OCI-LY7 (cell line): ENCODE results near the gene WNT4. TPM values are rescaled to one million over a fixed set of nuclear protein-coding genes. Genes with fewer than 3 reads are reported as not detected.
A peak's percentile ranks its signal among the peaks of the same experiment; 100 is the strongest.

Experiments
- BruUV-seq: library from RNA; stranded (reverse); fragments of 400-500 nt; replicated peaks from 2 replicates; lab custom pipeline; 2021; lab: Mats Ljungman, UMichigan
- CTCF ChIA-PET: fragments of 300-600 bp; sonication (Branson Sonifier 250); formaldehyde crosslinking; loops from one replicate; lab custom pipeline; 2022; ENCODE audit warnings: antibody characterized with exemption; ENCODE audit not compliant: unreplicated experiment; lab: Charles Lee
- POLR2A ChIA-PET: fragments of 300-600 bp; sonication (Branson Sonifier 250); formaldehyde crosslinking; loops from one replicate; lab custom pipeline; 2022; ENCODE audit warnings: antibody characterized with exemption; lab: Charles Lee
- DNase-seq: peaks from one replicate; pipeline ENCODE4 v3.0.0-alpha.2; 2015; ENCODE audit warnings: low spot score
- H2AFZ ChIP-seq: fragments of 200-600 bp; sonication (generic), shearing (Covaris generic); 2 replicates; pipeline ENCODE4 v1.6.1; 2014; ENCODE audit warnings: mild to moderate bottlenecking, antibody characterized with exemption, low read length, moderate library complexity
- H3K27ac ChIP-seq: fragments of 200-600 bp; sonication (generic); 2 replicates; pipeline ENCODE4 v1.5.1; 2014; ENCODE audit warnings: mixed run types, low read depth, mild to moderate bottlenecking, moderate library complexity, low read length, inconsistent platforms; ENCODE audit not compliant: poor library complexity, severe bottlenecking
- H3K36me3 ChIP-seq: fragments of 200-600 bp; sonication (generic); 2 replicates; pipeline ENCODE4 v1.6.1; 2014; ENCODE audit warnings: mild to moderate bottlenecking, antibody characterized with exemption, low read length, moderate library complexity, mixed read lengths; ENCODE audit not compliant: insufficient read depth
- H3K4me1 ChIP-seq: fragments of 200-600 bp; sonication (generic); 2 replicates; pipeline ENCODE4 v1.5.1; 2014; ENCODE audit warnings: mild to moderate bottlenecking, low read length; ENCODE audit not compliant: insufficient read depth, poor library complexity, severe bottlenecking
- H3K4me2 ChIP-seq: fragments of 200-600 bp; sonication (generic); 2 replicates; pipeline ENCODE4 v1.6.1; 2014; ENCODE audit warnings: mild to moderate bottlenecking, low read length
- H3K4me3 ChIP-seq: fragments of 200-600 bp; sonication (generic); 2 replicates; pipeline ENCODE4 v1.5.1; 2014; ENCODE audit warnings: mild to moderate bottlenecking, low read depth, low read length; ENCODE audit not compliant: poor library complexity, severe bottlenecking
- H3K79me2 ChIP-seq: fragments of 200-600 bp; sonication (generic); 2 replicates; pipeline ENCODE4 v1.6.1; 2016; ENCODE audit warnings: low read depth, mild to moderate bottlenecking, low read length, moderate library complexity, mixed read lengths; ENCODE audit not compliant: insufficient read depth
- H3K9me2 ChIP-seq: fragments of 200-600 bp; sonication (generic); 2 replicates; pipeline ENCODE4 v1.6.1; 2016; ENCODE audit warnings: mild to moderate bottlenecking, low read length, mixed read lengths; ENCODE audit not compliant: insufficient read depth
- H3K9me3 ChIP-seq: fragments of 200-600 bp; sonication (generic); 2 replicates; pipeline ENCODE4 v1.6.1; 2014; ENCODE audit warnings: mild to moderate bottlenecking, mixed run types, low read length, mixed read lengths
- H4K20me1 ChIP-seq: fragments of 200-600 bp; sonication (generic); 2 replicates; pipeline ENCODE4 v1.6.1; 2014; ENCODE audit warnings: mild to moderate bottlenecking, antibody characterized with exemption, low read length, moderate library complexity, mixed read lengths; ENCODE audit not compliant: insufficient read depth
- EZH2phosphoT487 ChIP-seq: fragments of 200-600 bp; sonication (generic); IDR thresholded peaks from 2 replicates; pipeline ENCODE4 v1.6.1; 2018; ENCODE audit warnings: low read depth, borderline replicate concordance, mild to moderate bottlenecking, mixed run types, antibody characterized with exemption, low read length, moderate library complexity, mixed read lengths
- intact Hi-C: fragments of 100-400 bp; cut with micrococcal nuclease; formaldehyde crosslinking; loops from one replicate; pipeline ENCODE4 v1.10.0; 2022; ENCODE audit not compliant: unreplicated experiment
- total RNA-seq, 2 experiments: library from RNA; depleted of rRNA in 1 of 2; stranded (reverse); fragments of >200 nt in 1 of 2; shearing (Covaris generic) in 1 of 2; gene quantifications; 2 replicates each; pipeline ENCODE4 v1.2.3, GENCODE V29; 2014 to 2022
- TF ChIP-seq, protein P1 (sequence below): fragments of 200-600 bp; sonication (generic); conservative IDR thresholded peaks from 2 replicates; pipeline ENCODE4 v1.5.1; 2014; ENCODE audit warnings: mild to moderate bottlenecking, antibody characterized with exemption, low read length, moderate library complexity, mixed read lengths

WNT4 gene
- total RNA-seq, 2 experiments from 2014 or later, result not detected

DNA sequence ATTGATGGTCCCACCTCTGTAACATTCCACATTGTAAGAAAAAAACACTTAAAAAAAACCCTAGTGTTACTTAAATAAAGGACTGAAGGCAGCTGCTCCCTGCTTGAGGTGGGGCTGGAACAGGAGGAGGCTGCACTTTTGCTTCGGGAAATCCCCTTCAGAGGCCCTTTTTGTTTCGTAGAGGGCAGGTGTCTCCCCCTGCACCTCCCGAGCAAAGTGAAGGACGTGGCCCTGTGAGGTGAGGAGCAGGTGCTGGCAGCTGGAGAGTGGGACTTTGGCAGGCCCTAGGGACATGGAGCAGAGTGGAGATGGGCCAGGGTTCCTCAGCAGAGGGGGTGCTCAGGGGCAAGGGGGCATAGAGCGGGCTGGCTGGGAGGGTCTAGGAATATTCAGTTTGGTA lies 33.4 kb upstream of the WNT4 start:
- intact Hi-C loops, result no loop called here
- Histone ChIP-seq H4K20me1 (no peaks in the 10 kb centered on the region), H3K4me2 (no peak overlapping the region), H3K79me2 (no peaks in the 10 kb centered on the region), H3K9me3 (no peaks in the 10 kb centered on the region), H3K36me3 (no peaks in the 10 kb centered on the region), H3K9me2 (no peaks in the 10 kb centered on the region), H3K4me1 (no peaks in the 10 kb centered on the region), H3K27ac (no peak overlapping the region), H3K4me3 (no peak overlapping the region), H2AFZ (no peak overlapping the region)
- TF ChIP-seq EZH2phosphoT487, result no peak
- TF ChIP-seq, protein P1, sequence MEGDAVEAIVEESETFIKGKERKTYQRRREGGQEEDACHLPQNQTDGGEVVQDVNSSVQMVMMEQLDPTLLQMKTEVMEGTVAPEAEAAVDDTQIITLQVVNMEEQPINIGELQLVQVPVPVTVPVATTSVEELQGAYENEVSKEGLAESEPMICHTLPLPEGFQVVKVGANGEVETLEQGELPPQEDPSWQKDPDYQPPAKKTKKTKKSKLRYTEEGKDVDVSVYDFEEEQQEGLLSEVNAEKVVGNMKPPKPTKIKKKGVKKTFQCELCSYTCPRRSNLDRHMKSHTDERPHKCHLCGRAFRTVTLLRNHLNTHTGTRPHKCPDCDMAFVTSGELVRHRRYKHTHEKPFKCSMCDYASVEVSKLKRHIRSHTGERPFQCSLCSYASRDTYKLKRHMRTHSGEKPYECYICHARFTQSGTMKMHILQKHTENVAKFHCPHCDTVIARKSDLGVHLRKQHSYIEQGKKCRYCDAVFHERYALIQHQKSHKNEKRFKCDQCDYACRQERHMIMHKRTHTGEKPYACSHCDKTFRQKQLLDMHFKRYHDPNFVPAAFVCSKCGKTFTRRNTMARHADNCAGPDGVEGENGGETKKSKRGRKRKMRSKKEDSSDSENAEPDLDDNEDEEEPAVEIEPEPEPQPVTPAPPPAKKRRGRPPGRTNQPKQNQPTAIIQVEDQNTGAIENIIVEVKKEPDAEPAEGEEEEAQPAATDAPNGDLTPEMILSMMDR, result no peak
- peak; percentile 7 for DNase-seq
- ChIA-PET POLR2A (no interaction called here), CTCF (no interaction called here)
- BruUV-seq, result no TSS peak

DNA sequence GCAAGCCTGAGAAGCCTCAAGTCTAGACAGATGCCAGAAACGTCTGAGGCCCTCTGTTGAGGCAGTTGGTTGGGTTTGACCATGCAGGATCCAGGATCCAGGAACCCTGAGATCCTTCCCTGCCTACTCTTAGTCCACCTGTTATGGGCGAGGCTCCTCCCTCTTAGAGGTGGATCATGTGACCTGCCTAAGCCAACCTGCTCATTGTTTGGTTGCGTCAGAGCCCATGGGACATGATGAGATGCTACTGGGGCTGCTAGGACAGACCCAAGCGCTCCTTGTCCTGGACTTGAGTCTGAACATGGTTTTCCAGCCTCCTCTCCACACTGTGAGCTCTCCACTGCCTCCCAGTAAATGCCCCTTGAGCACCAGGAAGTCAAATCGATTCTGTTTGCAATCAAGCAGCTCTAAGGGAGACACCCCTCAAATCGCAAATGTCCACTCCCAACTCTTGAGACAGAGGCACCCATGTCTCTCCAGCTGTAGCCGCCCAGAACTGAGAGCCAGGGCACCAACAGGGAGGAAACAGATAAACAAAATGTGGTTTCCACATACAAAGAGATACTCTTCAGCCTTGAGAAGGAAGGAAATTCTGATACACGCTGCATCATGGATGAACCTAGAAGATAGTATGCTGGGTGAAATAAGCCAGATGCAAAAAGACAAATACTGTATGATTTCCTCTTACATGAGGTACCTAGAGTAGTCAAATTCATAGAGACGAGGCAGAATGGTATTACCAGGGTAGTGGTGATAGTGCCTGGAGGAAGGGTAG lies 31.7 kb upstream of the WNT4 start:
- CTCF ChIA-PET, result no interaction called here
- Histone ChIP-seq H4K20me1 (no peaks in the 10 kb centered on the region), H3K9me3 (no peaks in the 10 kb centered on the region), H3K79me2 (no peaks in the 10 kb centered on the region), H3K4me1 (no peaks in the 10 kb centered on the region), H3K36me3 (no peaks in the 10 kb centered on the region), H3K4me3 (no peak overlapping the region), H3K27ac (no peak overlapping the region), H3K9me2 (no peaks in the 10 kb centered on the region), H2AFZ (no peak overlapping the region), H3K4me2 (no peak overlapping the region)
- no peak for DNase-seq
- no TSS peak for BruUV-seq
- intact Hi-C loops, result no loop called here
- TF ChIP-seq, protein P1, result no peak
- POLR2A ChIA-PET, result no interaction called here

DNA sequence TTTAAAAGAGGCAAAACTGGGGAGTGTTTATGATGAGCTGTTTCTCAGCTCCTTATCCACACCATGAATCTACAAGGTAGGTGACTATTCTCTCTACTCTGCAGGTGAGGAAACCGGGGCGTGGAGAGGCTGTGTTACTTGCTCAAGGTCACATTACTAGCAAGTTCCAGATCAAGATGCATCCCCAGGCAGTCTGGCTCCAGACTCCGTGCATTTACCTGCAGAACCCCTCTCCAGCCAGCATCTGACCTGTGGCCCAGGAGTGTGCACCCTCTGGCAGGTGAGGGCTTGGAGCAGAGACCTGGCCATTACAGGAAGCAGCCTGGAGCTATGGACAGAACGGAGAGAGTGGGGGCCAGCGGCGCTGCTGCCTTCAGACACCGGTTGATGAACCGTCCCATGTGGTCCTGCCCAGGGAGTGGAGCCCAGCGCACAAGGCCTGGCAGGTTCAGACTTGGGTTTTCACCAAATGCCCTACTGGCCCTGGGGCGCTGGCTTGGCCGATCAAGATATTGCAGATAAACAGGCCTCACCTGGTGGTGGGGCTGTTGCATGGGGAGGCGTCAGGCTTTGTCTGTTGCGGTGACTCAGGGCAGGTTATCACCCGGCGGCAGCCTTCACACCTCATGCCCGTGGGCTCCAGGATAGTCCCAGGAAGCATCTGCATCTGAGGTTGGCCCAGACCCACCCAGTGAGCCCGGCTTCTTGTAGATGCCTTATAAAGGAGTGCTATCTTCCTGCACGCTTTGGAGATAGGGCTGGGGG lies 29.2 kb upstream of the WNT4 start:
- Histone ChIP-seq H3K9me3 (no peaks in the 10 kb centered on the region), H3K4me3 (no peak overlapping the region), H4K20me1 (no peaks in the 10 kb centered on the region), H3K4me1 (no peaks in the 10 kb centered on the region), H3K36me3 (no peaks in the 10 kb centered on the region), H3K9me2 (no peaks in the 10 kb centered on the region), H2AFZ (no peak overlapping the region), H3K4me2 (no peak overlapping the region), H3K79me2 (no peaks in the 10 kb centered on the region), H3K27ac (no peak overlapping the region)
- no TSS peak for BruUV-seq
- CTCF ChIA-PET, result no interaction called here
- TF ChIP-seq, protein P1, result no peak
- TF ChIP-seq EZH2phosphoT487, result no peak
- POLR2A ChIA-PET, result no interaction called here
- no peak for DNase-seq
- intact Hi-C loops, result no loop called here
